ENCODE data around the gene ACAD8. TPM values are rescaled to one million over a fixed set of nuclear protein-coding genes. Genes with fewer than 3 reads are reported as not detected.
"Not testable (repeated sequence)": the region's sequence is repeated elsewhere in the genome, so short reads cannot be mapped to it uniquely, and the experiment has no call there.

Gene ACAD8
- total RNA-seq, 1 donor from 2014 or later = 37.6 TPM

GRCh38 chr11:134236834-134237556, 16.4 kb upstream of the ACAD8 start:
- DNase-seq = no peak
- no peak for ATAC-seq (ENCODE audit: poor library complexity)
- intact Hi-C loops (cut with DNase I) = no loop called here

- ATAC-seq (ENCODE audit: poor library complexity) (no peak), DNase-seq (no peak)
- intact Hi-C loops (cut with DNase I) = no loop called here
Observed at GRCh38 chr11:134237557-134237922, 15.8 kb upstream of the ACAD8 start.

GRCh38 chr11:134238956-134239355, 14.4 kb upstream of the ACAD8 start:
- intact Hi-C loops (cut with DNase I) = no loop called here
- ATAC-seq (ENCODE audit: poor library complexity) (no peak), DNase-seq (no peak)

- intact Hi-C loops (cut with DNase I) = no loop called here
Observed at GRCh38 chr11:134240592-134240991, 12.8 kb upstream of the ACAD8 start.

GRCh38 chr11:134242376-134242775, 11.0 kb upstream of the ACAD8 start:
- intact Hi-C loops (cut with DNase I) = no loop called here
- no peak for ATAC-seq (ENCODE audit: poor library complexity)

More at GRCh38 chr11:134240592-134240991, 12.8 kb upstream of the ACAD8 start:
- ATAC-seq (ENCODE audit: poor library complexity) = no peak
- no peak for DNase-seq

GRCh38 chr11:134243913-134244312, 9.5 kb upstream of the ACAD8 start:
- intact Hi-C loops (cut with DNase I) = no loop called here

More at GRCh38 chr11:134242376-134242775, 11.0 kb upstream of the ACAD8 start:
- DNase-seq = no peak

GRCh38 chr11:134244593-134244992, 8.8 kb upstream of the ACAD8 start:
- ATAC-seq (ENCODE audit: poor library complexity) (no peak), DNase-seq (no peak)
- intact Hi-C loops (cut with DNase I) = no loop called here

More at GRCh38 chr11:134243913-134244312, 9.5 kb upstream of the ACAD8 start:
- no peak for ATAC-seq (ENCODE audit: poor library complexity)
- DNase-seq = no peak

- DNase-seq (no peak), ATAC-seq (ENCODE audit: poor library complexity) (no peak)
- intact Hi-C loops (cut with DNase I) = no loop called here
Observed at GRCh38 chr11:134245434-134245833, 7.9 kb upstream of the ACAD8 start.

GRCh38 chr11:134246100-134246499, 7.3 kb upstream of the ACAD8 start:
- DNase-seq = no peak
- no peak for ATAC-seq (ENCODE audit: poor library complexity)
- intact Hi-C loops (cut with DNase I) = no loop called here

- DNase-seq (no peak), ATAC-seq (ENCODE audit: poor library complexity) (no peak)
- intact Hi-C loops (cut with DNase I) = no loop called here
Observed at GRCh38 chr11:134246678-134247077, 6.7 kb upstream of the ACAD8 start.

- intact Hi-C loops (cut with DNase I) = no loop called here
- DNase-seq = no peak
- no peak for ATAC-seq (ENCODE audit: poor library complexity)
Observed at GRCh38 chr11:134248910-134249480, 4.4 kb upstream of the ACAD8 start.

- DNase-seq = no peak
- intact Hi-C loops (cut with DNase I) = no loop called here
Observed at GRCh38 chr11:134250246-134250645, 3.1 kb upstream of the ACAD8 start.

GRCh38 chr11:134250675-134251074, 2.7 kb upstream of the ACAD8 start:
- ATAC-seq (ENCODE audit: poor library complexity) (no peak), DNase-seq (no peak)
- intact Hi-C loops (cut with DNase I) = no loop called here

More at GRCh38 chr11:134250246-134250645, 3.1 kb upstream of the ACAD8 start:
- no peak for ATAC-seq (ENCODE audit: poor library complexity)

GRCh38 chr11:134252346-134253187, 801 bp upstream of the ACAD8 start:
- DNase-seq = no peak
- peak; percentile 33 for ATAC-seq (ENCODE audit: poor library complexity)
- intact Hi-C loops (cut with DNase I) = no loop called here

GRCh38 chr11:134254433-134255183, 1.2 kb downstream of the ACAD8 start:
- ATAC-seq (ENCODE audit: poor library complexity) (no peak), DNase-seq (no peak)
- intact Hi-C loops (cut with DNase I) = no loop called here

- intact Hi-C loops (cut with DNase I); ATAC-seq (ENCODE audit: poor library complexity); DNase-seq: not testable (repeated sequence)
Observed at GRCh38 chr11:134255184-134255561, 1.8 kb downstream of the ACAD8 start.

- intact Hi-C loops (cut with DNase I) = no loop called here
- ATAC-seq (ENCODE audit: poor library complexity) (no peak), DNase-seq (no peak)
Observed at GRCh38 chr11:134257101-134257500, 3.7 kb downstream of the ACAD8 start.

- DNase-seq (no peak), ATAC-seq (ENCODE audit: poor library complexity) (no peak)
- intact Hi-C loops (cut with DNase I) = no loop called here
Observed at GRCh38 chr11:134258577-134258976, 5.2 kb downstream of the ACAD8 start.

- no peak for DNase-seq
- intact Hi-C loops (cut with DNase I) = no loop called here
- ATAC-seq (ENCODE audit: poor library complexity) = no peak
Observed at GRCh38 chr11:134260503-134260902, 7.1 kb downstream of the ACAD8 start.

Data from Right ventricle myocardium superior (tissue), 1 donor.